Kidney (tissue), 14 donors: ENCODE measurements around the gene SLC22A17. TPM values are rescaled to one million over a fixed set of nuclear protein-coding genes. Genes with fewer than 3 reads are reported as not detected.

Experiments
- DNase-seq, 5 donors: peaks; one replicate each; pipeline ENCODE4 v3.0.0-alpha.2; 2013 to 2020
- FAIRE-seq: peaks from 2 replicates; lab custom pipeline; 2012; peaks lifted over from hg19 to GRCh38; lab: Jason Lieb, UNC
- H3K27ac ChIP-seq, 2 donors: one replicate each; pipeline ENCODE4 v1.7.0; 2013; ENCODE audit warnings: low read depth in 2 of 2, low read length in 2 of 2, inconsistent platforms in 1 of 2
- H3K27me3 ChIP-seq: one replicate; pipeline ENCODE4 v1.7.1; 2013; ENCODE audit warnings: low read length, inconsistent platforms; ENCODE audit not compliant: control insufficient read depth, insufficient read depth
- H3K36me3 ChIP-seq, 3 donors: one replicate each; pipeline versions ENCODE4 v1.7.0 to v1.7.1; 2013; ENCODE audit warnings: low read length in 3 of 3, control low read depth in 1 of 3, inconsistent platforms in 1 of 3; ENCODE audit not compliant: insufficient read depth in 3 of 3, control insufficient read depth in 2 of 3
- H3K4me1 ChIP-seq, 3 donors: one replicate each; pipeline versions ENCODE4 v1.7.0 to v1.7.1; 2013; ENCODE audit warnings: low read length in 3 of 3, inconsistent platforms in 1 of 3, low read depth in 1 of 3; ENCODE audit not compliant: control insufficient read depth in 2 of 3, insufficient read depth in 2 of 3
- H3K4me3 ChIP-seq, 3 donors: one replicate each; pipeline versions ENCODE4 v1.7.0 to v1.8.1; 2013; ENCODE audit warnings: low read length in 3 of 3, control low read depth in 1 of 3, inconsistent platforms in 1 of 3
- H3K9ac ChIP-seq, 3 donors: one replicate each; pipeline versions ENCODE4 v1.7.0 to v1.7.1; 2013; ENCODE audit warnings: low read length in 3 of 3, control low read depth in 1 of 3, inconsistent platforms in 1 of 3
- H3K9me3 ChIP-seq, 3 donors: one replicate each; pipeline versions ENCODE4 v1.7.0 to v1.7.1; 2013; ENCODE audit warnings: low read length in 3 of 3, control low read depth in 1 of 3, inconsistent platforms in 1 of 3; ENCODE audit not compliant: control insufficient read depth in 2 of 3, insufficient read depth in 1 of 3
- CTCF ChIP-seq: IDR thresholded peaks from 3 replicates; pipeline ENCODE4 v1.5.1; 2012; ENCODE audit warnings: mild to moderate bottlenecking, moderate library complexity, borderline replicate concordance; ENCODE audit not compliant: insufficient read depth; ENCODE audit errors: extremely low read depth
- intact Hi-C: fragments of 100-400 bp; cut with DNase I; formaldehyde crosslinking; loops from one replicate; pipeline ENCODE4 v1.11.1; 2022
- polyA plus RNA-seq: library from polyadenylated mRNA; stranded (reverse); fragments of 350-450 nt; fragmentation: Illumina TruSeq; extraction: RNeasy Lipid Tissue Mini Kit (QIAGEN cat#74804); gene quantifications from one replicate; pipeline ENCODE4 v1.2.3, GENCODE V29; 2014; ENCODE audit warnings: low read depth, low replicate concordance; ENCODE audit not compliant: insufficient read depth
- total RNA-seq: library from RNA; stranded (reverse); fragmentation: NEBNext Ultra II Directional; extraction: Animal tissue kit (Norgen Biotek cat#: 25700); gene quantifications from one replicate; pipeline ENCODE4 v1.2.1, GENCODE V29; 2021
- donor health status: control.
- donor health status: control.
- donor health status: control.
- donor health status: control.
- donor health status: control.
- donor health status: DM: yes; HTN: yes; CAD: no.
- donor health status: Normal renal cell carcinoma (clear cell type).

The SLC22A17 gene
- total and polyA plus RNA-seq, 2 donors from 2014 or later: 35.3 to 61.2 TPM

- Histone ChIP-seq H3K27me3 (no peaks in the 10 kb centered on the region), H3K36me3 (peaks cover 0 to 2% (median 0%) of the 10 kb centered on the region in 3 donors), H3K9ac (no peak overlapping the region), H3K9me3 (no peaks in the 10 kb centered on the region), H3K27ac (no peak overlapping the region), H3K4me3 (no peak overlapping the region), H3K4me1 (peaks cover 0 to 3% (median 1%) of the 10 kb centered on the region in 3 donors)
- TF ChIP-seq CTCF: no peak
- DNase-seq (peak in 1 of 5 donors; percentile 46), FAIRE-seq (no peak)
- intact Hi-C loops: no loop called here
Observed at GRCh38 chr14:23359167-23359626, 6.5 kb upstream of the SLC22A17 start.

GRCh38 chr14:23358553-23359166 is 6.0 kb upstream of the SLC22A17 start:
- intact Hi-C loops: no loop called here
- no peak overlapping the region for H3K27ac ChIP-seq
- FAIRE-seq (no peak), DNase-seq (peak in 1 of 5 donors; percentile 32)
- no peaks in the 10 kb centered on the region for H3K9me3 ChIP-seq
- no peaks in the 10 kb centered on the region for H3K27me3 ChIP-seq
- peaks cover 0 to 2% (median 0%) of the 10 kb centered on the region in 3 donors for H3K36me3 ChIP-seq
- no peak overlapping the region for H3K9ac ChIP-seq
- no peak for TF ChIP-seq CTCF
- H3K4me1 ChIP-seq: no peaks in the 10 kb centered on the region
- no peak overlapping the region for H3K4me3 ChIP-seq

GRCh38 chr14:23358042-23358441 is 5.4 kb upstream of the SLC22A17 start:
- no peaks in the 10 kb centered on the region for H3K9me3 ChIP-seq
- FAIRE-seq (no peak), DNase-seq (no peak)
- TF ChIP-seq CTCF: no peak
- no peak overlapping the region for H3K9ac ChIP-seq
- peaks cover 0 to 2% (median 0%) of the 10 kb centered on the region in 3 donors for H3K4me1 ChIP-seq
- H3K4me3 ChIP-seq: no peak overlapping the region
- no peak overlapping the region for H3K27ac ChIP-seq
- peaks cover 0 to 2% (median 0%) of the 10 kb centered on the region in 3 donors for H3K36me3 ChIP-seq
- H3K27me3 ChIP-seq: no peaks in the 10 kb centered on the region
- intact Hi-C loops: no loop called here
